ENCODE data around the gene KIF1A.

The KIF1A gene

GRCh38 chr2:240856151-240856980 lies 36.3 kb upstream of the KIF1A start:
- Histone ChIP-seq H3K9me3 (ENCODE audit: insufficient read depth, low read depth, low read length) (peaks cover 11% of the 10 kb centered on the region; the same call in 1 of the 2 replicates), H3K36me3 (ENCODE audit: insufficient read depth, low read length) (no peaks in the 10 kb centered on the region), H3K79me2 (ENCODE audit: insufficient read depth, low read length) (no peaks in the 10 kb centered on the region), H3K27me3 (ENCODE audit: insufficient read depth, low read length, poor library complexity, severe bottlenecking) (no peaks in the 10 kb centered on the region), H4K20me1 (ENCODE audit: insufficient read depth, low read length, poor library complexity, severe bottlenecking) (no peaks in the 10 kb centered on the region), H3K4me2 (ENCODE audit: low read depth, low read length, poor library complexity, severe bottlenecking) (no peak overlapping the region), H3K4me3 (ENCODE audit: low read length, poor library complexity, severe bottlenecking) (no peak overlapping the region), H3K4me1 (ENCODE audit: insufficient read depth, low read length, poor library complexity, severe bottlenecking) (no peaks in the 10 kb centered on the region), H3K9ac (ENCODE audit: low read depth, low read length, poor library complexity, severe bottlenecking) (no peak overlapping the region), H2AFZ (ENCODE audit: low read length) (no peak overlapping the region), H3K9me2 (replicated peaks; ENCODE audit: low read depth, low read length) (no peaks in the 10 kb centered on the region), H3F3A (ENCODE audit: low read depth) (no peaks in the 10 kb centered on the region)
- TF ChIP-seq EZH2phosphoT487 (IDR thresholded peaks at IDR 0.05; ENCODE audit: borderline replicate concordance) (no peak), CTCF (conservative IDR thresholded peaks at IDR 0.05; ENCODE audit: low read length) (no peak; the same call in 1 of the 2 replicates)

- no peaks in the 10 kb centered on the region for H3F3A ChIP-seq (ENCODE audit: low read depth)
Measured at GRCh38 chr2:240855670-240856069, 35.7 kb upstream of the KIF1A start.

GRCh38 chr2:240852671-240853314 lies 32.8 kb upstream of the KIF1A start:
- Histone ChIP-seq H3K4me2 (ENCODE audit: low read depth, low read length, poor library complexity, severe bottlenecking) (no peak overlapping the region), H2AFZ (ENCODE audit: low read length) (no peak overlapping the region), H3K79me2 (ENCODE audit: insufficient read depth, low read length) (no peaks in the 10 kb centered on the region), H3K36me3 (ENCODE audit: insufficient read depth, low read length) (no peaks in the 10 kb centered on the region), H3K9ac (ENCODE audit: low read depth, low read length, poor library complexity, severe bottlenecking) (no peak overlapping the region), H3K9me2 (replicated peaks; ENCODE audit: low read depth, low read length) (no peaks in the 10 kb centered on the region), H3K4me3 (ENCODE audit: low read length, poor library complexity, severe bottlenecking) (no peak overlapping the region), H3K9me3 (ENCODE audit: insufficient read depth, low read depth, low read length) (peaks cover 7% of the 10 kb centered on the region; the same call in 1 of the 2 replicates), H3K4me1 (ENCODE audit: insufficient read depth, low read length, poor library complexity, severe bottlenecking) (no peaks in the 10 kb centered on the region), H3K27me3 (ENCODE audit: insufficient read depth, low read length, poor library complexity, severe bottlenecking) (no peaks in the 10 kb centered on the region), H4K20me1 (ENCODE audit: insufficient read depth, low read length, poor library complexity, severe bottlenecking) (no peaks in the 10 kb centered on the region), H3F3A (ENCODE audit: low read depth) (no peaks in the 10 kb centered on the region)
- TF ChIP-seq EZH2phosphoT487 (IDR thresholded peaks at IDR 0.05; ENCODE audit: borderline replicate concordance): no peak
- no peak for TF ChIP-seq CTCF (conservative IDR thresholded peaks at IDR 0.05; ENCODE audit: low read length)

More at GRCh38 chr2:240855670-240856069, 35.7 kb upstream of the KIF1A start:
- no peaks in the 10 kb centered on the region for H3K4me1 ChIP-seq (ENCODE audit: insufficient read depth, low read length, poor library complexity, severe bottlenecking)
- H3K9ac ChIP-seq (ENCODE audit: low read depth, low read length, poor library complexity, severe bottlenecking): no peak overlapping the region
- H3K9me2 ChIP-seq (replicated peaks; ENCODE audit: low read depth, low read length): no peaks in the 10 kb centered on the region
- no peaks in the 10 kb centered on the region for H3K36me3 ChIP-seq (ENCODE audit: insufficient read depth, low read length)
- no peak overlapping the region for H3K4me3 ChIP-seq (ENCODE audit: low read length, poor library complexity, severe bottlenecking)
- no peak overlapping the region for H2AFZ ChIP-seq (ENCODE audit: low read length)
- TF ChIP-seq CTCF (conservative IDR thresholded peaks at IDR 0.05; ENCODE audit: low read length) (no peak), EZH2phosphoT487 (IDR thresholded peaks at IDR 0.05; ENCODE audit: borderline replicate concordance) (no peak)
- no peaks in the 10 kb centered on the region for H4K20me1 ChIP-seq (ENCODE audit: insufficient read depth, low read length, poor library complexity, severe bottlenecking)
- peaks cover 11% of the 10 kb centered on the region; the same call in 1 of the 2 replicates for H3K9me3 ChIP-seq (ENCODE audit: insufficient read depth, low read depth, low read length)
- no peaks in the 10 kb centered on the region for H3K79me2 ChIP-seq (ENCODE audit: insufficient read depth, low read length)
- no peak overlapping the region for H3K4me2 ChIP-seq (ENCODE audit: low read depth, low read length, poor library complexity, severe bottlenecking)
- H3K27me3 ChIP-seq (ENCODE audit: insufficient read depth, low read length, poor library complexity, severe bottlenecking): no peaks in the 10 kb centered on the region
